HG02763 (cell line): ENCODE measurements around the gene C11orf91.
"Not testable (repeated sequence)": the region's sequence is repeated elsewhere in the genome, so short reads cannot be mapped to it uniquely, and the experiment has no call there.

Experiments used
- ATAC-seq: cut with Tn5 transposase; IDR thresholded peaks from one replicate; pipeline ENCODE4 v1.9.1; 2021; ENCODE audit warnings: mild to moderate bottlenecking, moderate library complexity; ENCODE audit not compliant: unreplicated experiment

The C11orf91 gene

DNA sequence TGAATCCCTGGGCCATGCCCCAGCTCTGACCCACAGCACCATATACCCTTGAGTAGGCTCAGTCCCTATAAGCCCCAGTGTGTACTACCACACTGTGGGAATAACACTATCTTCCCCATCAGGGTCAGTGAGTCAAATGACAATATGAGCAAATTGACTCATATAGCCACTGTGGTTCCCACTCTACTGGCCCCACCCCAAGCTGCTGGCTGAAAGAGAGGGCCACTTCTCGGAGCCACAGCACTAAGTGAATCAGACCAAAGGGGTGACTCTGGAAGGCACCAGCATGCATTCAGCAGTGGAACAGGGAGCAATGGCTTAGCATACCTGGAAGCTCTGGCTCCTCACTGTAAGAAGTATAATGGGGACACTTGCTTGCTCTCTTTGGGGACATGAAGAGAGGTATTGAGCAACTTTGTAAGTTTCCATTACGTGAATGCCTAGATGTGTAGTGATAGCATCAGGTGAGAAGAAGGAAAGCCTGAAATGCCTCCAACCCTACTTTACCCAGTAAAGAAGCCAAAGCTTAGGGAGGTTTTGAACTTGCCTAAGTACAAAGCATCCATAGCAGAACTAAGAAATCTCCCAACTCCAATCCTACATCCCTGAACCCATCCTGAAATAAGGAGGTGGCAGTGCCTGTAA, 22.1 kb upstream of the C11orf91 start:
- ATAC-seq, result peak; percentile 77

DNA sequence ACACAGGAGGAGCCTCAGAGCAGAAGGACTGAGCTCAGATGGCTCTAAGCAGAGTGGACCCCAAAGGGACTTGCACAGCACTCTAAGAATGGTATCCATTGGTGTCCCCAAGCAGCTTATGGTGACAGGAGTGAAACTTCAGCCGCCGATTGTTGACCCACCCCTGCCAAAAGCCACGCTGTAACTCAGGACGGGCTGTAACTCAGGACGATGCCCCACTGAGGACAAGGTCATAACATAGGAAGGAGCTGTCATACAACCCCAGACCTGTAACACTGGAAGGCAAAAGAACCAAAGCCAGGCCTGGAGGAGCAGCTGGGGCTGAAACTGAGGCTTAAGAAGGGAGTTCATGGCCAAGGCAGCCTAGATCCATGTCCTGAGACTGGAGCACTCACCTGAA, 21.4 kb upstream of the C11orf91 start:
- ATAC-seq, result no peak

GRCh38 chr11:33721426-33721825, 20.8 kb upstream of the C11orf91 start:
- no peak for ATAC-seq

DNA sequence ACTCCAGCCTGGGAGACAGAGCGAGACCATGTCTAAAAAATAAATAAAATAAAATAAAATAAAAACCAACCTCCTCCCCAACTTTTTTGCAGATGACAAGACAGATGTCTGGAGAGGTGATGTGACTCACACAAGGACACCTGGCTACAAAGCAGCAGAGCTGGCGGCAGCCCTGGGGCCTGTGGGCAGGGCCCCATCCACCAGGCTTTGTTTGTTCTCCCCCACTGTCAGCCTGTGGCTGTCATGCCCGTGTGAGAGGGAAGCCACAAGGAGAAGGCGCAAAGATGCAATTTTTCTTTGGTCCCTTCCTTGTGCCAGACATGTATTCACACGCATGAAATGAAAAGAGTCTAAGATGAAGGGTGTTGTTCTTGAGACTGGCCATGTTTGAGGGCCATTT, 19.0 kb upstream of the C11orf91 start:
- no peak for ATAC-seq

DNA sequence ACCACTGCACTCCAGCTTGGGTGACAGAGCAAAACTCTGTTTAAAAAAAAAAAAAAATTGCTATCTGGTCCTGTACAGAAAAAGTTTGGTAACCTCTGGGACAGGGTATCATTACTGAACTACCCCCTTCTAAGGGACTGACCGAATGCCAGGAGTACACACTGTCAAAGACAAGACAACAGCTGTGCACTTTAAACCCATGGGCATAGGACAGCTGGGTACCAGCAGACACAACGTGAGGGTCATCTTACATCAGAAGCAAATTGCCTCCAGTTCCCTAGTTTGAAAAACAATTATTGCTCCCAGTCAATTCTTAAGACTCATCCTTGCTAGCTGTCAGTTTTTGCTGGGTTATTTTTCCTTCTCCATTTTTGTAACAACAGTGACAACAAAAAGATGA, 17.8 kb upstream of the C11orf91 start:
- no peak for ATAC-seq

DNA sequence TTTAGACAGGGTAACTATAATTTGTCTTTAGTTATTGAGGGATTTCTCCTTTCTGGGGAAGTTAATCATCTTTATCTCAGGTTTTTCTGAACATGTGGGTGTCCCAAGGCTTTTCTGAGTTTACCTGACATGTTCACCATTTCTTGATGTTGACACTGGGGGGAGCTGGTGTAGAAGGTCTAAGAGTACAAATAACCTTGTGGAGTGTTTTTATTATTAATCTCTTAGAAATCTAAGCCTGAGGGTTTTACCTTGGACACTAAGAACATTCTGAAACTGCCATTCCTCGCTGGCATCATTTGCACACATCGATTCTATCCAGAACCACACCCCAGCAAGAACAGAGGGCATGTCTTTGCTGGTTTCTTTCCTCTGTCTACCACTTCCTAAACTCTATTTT, 15.6 kb upstream of the C11orf91 start:
- no peak for ATAC-seq

DNA sequence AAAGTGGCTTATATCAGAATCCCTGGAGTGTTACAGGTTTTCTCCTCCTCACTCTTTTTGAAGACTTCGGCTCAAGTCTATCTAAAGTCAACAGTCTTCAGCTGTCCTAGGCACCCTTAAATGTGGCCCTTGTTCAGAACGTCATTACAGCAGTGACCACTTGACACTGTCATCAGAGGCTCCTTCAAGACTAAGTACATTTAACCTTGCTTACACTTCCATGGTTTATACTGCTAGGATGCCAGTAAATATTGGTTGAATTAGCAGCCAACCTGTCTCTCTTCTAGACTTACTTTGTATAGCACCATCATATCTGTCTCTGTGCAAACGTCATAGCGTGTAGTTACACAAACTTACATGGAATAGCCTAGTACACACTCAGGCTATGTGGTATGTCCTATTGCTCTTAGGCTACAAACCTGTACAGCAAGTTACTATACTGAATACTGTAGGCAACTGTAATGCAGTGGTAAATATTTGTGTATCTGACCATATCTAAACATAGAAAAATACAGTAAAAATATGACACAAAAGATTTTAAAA, 13.3 kb upstream of the C11orf91 start:
- ATAC-seq, result no peak

DNA sequence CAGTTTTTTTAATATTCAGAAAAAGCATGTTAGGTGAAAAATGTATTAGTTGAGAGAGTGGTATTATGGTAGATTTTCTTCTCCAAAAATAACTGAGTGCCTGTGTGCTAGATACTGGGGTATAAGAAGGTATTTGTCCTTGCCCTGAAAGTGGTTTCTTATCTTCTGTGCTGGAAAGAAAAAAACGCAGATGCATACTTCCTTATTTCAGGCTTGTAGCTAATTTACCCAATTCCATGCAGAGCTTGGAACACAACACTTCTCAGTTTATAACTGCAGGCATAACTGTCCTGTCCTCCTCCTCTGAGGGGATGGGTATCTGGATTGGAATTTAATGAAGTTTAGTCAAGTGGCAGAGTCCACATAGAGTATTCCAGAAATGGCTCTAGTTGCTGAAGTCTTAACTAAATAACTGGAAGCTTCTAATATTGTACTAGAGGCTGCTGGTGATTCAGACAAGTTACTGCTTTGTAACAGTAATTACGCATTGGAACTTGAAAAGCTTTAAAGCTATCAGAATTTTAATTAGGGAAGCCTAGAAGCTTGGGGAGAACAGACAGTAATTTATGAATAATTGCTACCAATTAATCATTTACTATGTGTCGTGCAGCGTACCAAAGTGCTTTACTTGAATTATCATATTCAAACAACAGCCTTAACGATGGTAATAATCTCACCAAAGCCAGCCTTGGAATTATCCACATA, 12.7 kb upstream of the C11orf91 start:
- no peak for ATAC-seq

- ATAC-seq, result no peak
These were observed 11.8 kb upstream of the C11orf91 start for GRCh38 chr11:33712436-33712835.

- no peak for ATAC-seq
These were observed 8.8 kb upstream of the C11orf91 start for GRCh38 chr11:33709466-33709865.

DNA sequence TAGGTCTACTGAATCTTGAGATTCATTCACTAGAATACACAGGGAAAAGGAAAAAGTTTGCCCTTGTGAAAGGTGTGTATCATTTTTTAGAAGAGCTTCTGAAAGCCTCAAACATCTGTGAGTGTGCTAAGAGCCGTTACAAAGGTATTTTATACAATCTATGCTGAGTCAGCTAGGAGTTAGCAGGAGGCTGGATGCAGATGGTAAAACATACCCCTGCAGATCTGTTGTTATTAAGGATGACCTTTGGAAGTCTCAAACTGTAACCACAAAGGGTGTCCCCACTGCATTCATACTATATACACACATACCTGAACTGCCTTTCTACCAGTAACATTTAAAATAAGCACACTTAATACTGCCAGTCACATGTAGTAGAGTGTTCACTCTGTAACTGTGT, 8.4 kb upstream of the C11orf91 start:
- ATAC-seq, result no peak

GRCh38 chr11:33707831-33708230, 7.2 kb upstream of the C11orf91 start:
- not testable (repeated sequence) for ATAC-seq

GRCh38 chr11:33706966-33707365, 6.3 kb upstream of the C11orf91 start:
- ATAC-seq, result no peak

- ATAC-seq, result no peak
These were observed 5.9 kb upstream of the C11orf91 start for GRCh38 chr11:33706546-33706945.

GRCh38 chr11:33704240-33705002, 3.8 kb upstream of the C11orf91 start:
- ATAC-seq, result no peak

- ATAC-seq, result no peak
These were observed 3.2 kb upstream of the C11orf91 start for GRCh38 chr11:33703788-33704187.

- no peak for ATAC-seq
These were observed 2.6 kb upstream of the C11orf91 start for GRCh38 chr11:33703234-33703633.

DNA sequence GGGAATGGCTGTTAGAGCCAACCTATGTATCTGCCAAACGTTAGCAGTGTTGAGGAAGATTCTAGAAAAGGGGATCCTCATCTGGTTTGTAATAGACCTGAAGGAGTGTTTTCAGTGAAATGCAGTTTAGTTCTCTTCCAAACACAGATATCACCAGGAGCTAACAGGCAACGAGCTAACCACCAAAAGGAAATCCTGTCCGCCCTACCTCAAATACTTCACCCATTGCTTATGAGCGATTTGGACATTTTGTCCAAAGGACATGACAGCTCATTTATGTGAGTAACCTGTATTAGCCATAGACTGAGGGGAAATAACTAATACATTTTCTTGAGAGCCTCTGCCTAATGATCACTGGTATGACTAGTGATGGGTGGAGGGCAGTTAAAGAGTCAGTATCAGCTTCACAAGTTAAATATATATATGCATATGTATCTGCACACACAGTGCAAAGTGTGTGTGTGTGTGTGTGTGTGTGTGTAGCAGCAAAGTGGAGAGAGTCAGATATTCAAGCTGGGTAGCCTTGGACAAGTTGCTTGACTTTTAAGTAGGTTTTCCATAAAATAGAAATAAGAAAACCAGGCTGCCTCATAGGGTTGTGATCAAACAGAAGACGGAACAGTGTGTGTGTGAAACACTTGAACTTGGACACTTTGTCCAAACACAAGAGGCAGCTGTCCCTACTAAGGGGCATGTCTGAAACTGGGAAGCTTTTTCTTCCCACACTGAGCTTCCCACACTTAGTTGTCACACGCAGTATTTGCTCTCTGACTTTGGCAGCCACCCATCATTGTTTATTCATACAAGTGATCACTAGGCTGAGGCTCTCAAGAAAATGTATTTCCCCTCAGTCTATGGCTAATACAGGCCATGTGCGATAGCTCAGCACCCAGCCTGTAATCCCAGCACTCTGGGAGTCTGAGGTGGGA, 940 bp upstream of the C11orf91 start:
- no peak for ATAC-seq

DNA sequence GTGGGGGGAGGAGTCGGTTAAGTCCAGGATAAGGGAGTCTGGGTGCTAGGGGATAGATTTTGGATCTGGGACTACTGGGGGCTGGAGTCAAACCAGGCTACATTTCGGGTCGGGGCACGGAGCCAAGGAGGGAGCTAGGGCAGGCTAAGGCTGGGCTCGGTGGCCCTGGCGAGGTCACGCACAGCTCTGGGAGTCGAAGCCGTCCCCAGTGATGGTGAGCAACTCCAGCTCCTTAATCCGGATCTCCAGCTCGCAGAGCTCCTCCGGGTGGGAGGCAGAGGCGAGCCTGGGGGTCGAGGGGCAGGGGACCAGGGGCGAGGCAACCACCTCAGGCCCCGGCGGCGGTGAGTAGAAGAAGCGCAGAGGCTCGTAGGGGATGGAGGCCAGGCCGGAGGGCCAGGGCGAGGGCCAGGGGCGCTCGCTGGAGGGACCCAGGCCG, 544 bp downstream of the C11orf91 start:
- ATAC-seq, result no peak

DNA sequence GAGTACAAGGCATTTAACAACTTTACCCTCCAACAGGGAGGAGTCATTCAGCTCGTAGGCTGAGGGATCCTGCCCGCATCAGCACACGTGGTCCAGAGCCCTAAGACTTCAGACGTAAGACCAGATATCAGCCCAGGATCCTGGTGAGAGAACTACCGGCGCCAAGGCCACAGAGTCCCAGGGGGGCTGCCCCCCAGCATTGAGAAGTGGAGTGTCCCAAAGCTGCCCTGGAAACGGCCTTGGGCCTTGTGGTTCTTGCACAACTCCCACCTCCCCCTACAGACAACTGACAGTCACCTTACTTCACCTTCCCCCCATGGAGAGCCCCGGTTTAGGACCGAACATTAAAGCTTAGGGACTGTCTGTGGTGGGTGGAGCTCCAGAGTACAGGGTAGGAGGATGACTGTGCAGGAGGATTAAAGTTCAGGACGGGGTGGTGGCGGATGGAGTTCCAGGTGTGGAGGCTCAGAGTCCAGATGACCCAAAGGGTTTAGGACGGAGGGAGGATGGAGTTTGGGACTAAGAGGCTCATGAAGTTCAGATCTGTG, 1.0 kb downstream of the C11orf91 start:
- no peak for ATAC-seq
